HG02970 (cell line): Measurements from ENCODE around the gene VPS37C.
"Not testable (repeated sequence)": the region's sequence is repeated elsewhere in the genome, so short reads cannot be mapped to it uniquely, and the experiment has no call there.

Source experiments
- ATAC-seq: cut with Tn5 transposase; IDR thresholded peaks from one replicate; pipeline ENCODE4 v1.9.1; 2021; ENCODE audit warnings: mild to moderate bottlenecking, moderate library complexity, moderate number of reproducible peaks; ENCODE audit not compliant: unreplicated experiment, low FRiP score

VPS37C gene

DNA sequence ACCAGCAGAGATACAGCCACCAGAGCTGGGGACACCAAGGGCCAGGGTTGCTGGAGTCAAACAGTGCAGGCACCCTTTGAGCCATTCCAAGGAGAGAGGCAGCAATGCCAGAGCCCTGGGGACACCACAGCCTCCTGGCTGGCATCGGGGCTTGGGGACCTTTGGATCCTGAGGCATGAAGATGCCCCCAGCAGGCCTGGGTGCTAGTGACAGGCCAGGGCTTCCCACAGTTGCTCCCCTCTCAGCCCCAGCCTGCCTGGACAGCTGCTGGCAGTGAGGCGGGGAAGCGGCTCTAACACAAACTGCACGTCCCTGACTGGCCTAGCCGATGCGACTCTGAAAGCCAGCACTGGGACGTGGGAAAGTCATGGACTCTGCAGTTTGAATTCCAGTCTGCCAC, 56.3 kb downstream of the VPS37C start:
- ATAC-seq: no peak

DNA sequence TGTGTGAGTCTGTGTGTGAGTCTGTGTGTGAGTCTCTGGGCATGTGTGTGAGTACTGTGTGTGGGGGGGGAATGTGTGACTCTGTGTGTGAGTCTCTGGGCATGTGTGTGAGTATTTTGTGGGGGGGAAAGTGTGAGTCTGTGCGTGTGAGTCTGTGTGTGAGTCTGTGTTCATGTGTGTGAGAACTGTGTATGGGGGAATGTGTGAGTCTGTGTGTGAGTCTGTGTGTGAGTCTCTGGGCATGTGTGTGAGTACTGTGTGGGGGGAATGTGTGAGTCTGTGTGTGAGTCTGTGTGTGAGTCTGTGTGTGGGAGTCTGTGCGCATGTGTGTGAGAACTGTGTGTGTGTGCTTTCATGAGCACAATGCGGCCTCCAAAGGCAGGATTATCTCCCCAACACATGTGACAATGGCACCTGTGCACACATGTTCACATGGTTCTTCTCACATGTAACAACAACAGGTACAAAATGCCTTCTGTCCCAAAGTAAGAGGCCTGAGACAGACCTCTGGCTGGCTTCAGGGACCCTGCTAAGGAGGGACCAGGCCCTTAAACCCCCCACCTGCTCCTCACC, 57.3 kb downstream of the VPS37C start:
- ATAC-seq: no peak

DNA sequence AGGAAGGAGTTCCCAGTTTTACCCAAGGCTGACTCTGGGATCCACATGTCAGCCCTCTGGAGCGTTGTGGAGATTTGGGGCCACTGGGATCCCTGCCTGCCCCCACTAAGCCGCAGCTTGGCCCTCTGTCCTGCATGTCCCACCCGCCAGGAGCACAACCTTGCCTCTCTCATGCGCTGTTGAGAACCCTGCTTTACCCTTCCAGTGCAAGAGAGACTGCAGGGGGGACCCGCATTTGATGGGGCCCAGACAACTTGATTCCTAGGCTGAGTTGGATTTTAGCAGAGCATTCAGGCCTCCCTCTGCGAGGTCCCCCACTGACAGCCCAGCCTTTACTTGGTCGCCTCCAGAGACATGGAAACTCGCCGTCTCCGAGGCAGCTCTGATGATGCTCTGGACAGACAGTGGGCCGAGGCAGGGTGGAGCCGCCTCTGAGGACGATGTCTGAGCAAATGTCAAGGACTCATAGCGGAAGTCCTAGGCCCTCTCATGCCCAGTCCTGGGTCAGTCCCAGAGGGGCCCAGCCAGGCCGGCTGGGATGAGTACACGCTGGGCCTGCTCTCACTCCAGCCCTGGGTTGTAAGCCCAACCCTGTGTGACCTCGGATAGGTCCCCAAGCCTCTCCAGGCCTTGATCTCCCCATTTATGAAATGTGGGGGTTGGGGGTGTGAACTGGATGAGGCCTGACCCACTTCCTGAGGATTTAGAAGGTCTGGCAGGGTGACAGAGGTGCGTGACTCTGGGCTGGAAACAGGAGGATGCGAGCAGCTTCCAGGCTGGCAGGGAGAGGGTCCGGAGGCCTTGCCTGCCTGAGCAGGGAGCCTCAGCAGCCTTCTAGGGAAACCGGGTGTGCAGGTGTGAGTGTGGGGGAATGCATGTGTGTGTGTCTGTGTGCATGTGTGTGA, 58.3 kb downstream of the VPS37C start:
- ATAC-seq: no peak

DNA sequence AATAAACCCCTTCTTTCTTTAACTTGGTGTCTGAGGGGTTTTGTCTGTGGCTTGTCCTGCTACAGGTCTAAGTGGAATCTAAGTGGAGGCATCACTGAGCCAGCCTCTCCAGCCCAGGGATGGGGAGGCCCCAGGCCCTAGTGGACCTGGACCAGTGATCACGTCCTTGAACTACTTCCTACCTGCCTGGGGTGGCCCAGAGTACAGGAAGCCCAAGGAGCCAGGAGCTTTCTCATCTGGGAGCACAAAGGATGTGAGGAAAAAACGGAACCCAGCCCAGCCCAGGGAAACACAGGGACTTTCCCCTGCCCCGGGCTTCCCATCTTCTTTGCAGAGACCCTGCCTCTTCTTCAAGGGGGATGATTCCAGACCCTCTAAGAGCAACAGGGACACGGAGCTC, 62.4 kb downstream of the VPS37C start:
- ATAC-seq: no peak

- not testable (repeated sequence) for ATAC-seq
These were observed 63.0 kb downstream of the VPS37C start for GRCh38 chr11:61098261-61098660.

DNA sequence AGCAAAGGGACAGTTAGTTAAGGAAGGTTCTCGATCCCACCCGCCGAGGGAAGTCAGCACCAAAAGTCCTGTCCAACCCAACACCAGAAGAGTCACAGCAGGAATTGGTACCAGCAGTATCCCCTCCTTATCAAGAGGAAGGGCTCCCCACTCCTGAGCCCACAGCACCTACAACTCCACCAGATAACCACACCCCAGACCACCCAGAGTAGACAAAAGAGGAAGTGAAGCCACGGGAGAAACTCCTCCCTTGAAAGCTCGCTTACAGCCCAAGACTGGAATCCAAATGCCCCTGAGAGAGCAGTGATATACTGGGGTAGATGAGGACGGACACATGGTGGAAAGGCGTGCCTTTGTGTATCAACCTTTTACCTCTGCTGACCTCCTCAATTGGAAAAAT, 66.2 kb downstream of the VPS37C start:
- ATAC-seq: no peak

DNA sequence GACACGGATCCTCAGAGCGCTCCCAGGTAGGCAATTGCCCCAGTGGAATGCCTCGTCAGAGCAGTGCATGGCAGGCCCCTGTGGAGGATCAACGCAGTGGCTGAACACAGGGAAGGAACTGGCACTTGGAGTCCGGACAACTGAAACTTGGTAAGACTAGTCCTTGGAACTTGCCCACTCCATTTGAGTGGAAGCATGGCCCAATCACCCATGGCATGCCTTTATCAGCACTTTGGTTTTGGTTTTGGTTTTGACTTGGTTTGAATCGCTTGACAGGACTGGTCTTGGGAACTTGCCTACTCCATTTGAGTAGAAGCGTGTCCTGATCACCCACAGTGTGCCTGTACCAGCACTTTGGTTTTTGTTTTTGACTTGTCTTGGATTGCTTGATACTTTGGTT, 67.1 kb downstream of the VPS37C start:
- not testable (repeated sequence) for ATAC-seq

- ATAC-seq: no peak
These were observed 68.1 kb downstream of the VPS37C start for GRCh38 chr11:61092908-61093763.

GRCh38 chr11:61092280-61092766, 68.9 kb downstream of the VPS37C start:
- ATAC-seq: no peak

GRCh38 chr11:61091373-61092279, 69.6 kb downstream of the VPS37C start:
- no peak for ATAC-seq

DNA sequence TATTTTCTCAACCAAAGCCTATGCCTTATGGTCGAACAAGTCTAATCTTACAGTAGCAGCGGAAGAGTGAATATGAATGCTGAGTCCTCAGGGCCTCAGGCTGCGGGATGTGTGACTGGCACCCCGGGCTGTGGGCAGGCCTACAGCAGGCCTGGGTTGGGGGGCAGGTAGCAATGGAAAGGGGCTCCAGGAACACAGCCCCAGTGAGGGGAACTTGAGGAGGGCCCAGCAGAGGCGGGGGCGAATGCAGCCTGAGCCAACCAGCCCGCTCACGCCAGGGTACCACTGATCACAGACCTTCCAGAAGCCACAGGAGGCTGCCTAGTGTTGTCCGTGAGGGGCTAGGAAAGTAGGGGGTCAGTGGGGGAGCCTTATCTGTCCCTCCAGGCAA, 70.2 kb downstream of the VPS37C start:
- ATAC-seq: no peak

- ATAC-seq: no peak
These were observed 70.7 kb downstream of the VPS37C start for GRCh38 chr11:61090521-61090920.

GRCh38 chr11:61089806-61090491, 71.3 kb downstream of the VPS37C start:
- ATAC-seq: no peak

DNA sequence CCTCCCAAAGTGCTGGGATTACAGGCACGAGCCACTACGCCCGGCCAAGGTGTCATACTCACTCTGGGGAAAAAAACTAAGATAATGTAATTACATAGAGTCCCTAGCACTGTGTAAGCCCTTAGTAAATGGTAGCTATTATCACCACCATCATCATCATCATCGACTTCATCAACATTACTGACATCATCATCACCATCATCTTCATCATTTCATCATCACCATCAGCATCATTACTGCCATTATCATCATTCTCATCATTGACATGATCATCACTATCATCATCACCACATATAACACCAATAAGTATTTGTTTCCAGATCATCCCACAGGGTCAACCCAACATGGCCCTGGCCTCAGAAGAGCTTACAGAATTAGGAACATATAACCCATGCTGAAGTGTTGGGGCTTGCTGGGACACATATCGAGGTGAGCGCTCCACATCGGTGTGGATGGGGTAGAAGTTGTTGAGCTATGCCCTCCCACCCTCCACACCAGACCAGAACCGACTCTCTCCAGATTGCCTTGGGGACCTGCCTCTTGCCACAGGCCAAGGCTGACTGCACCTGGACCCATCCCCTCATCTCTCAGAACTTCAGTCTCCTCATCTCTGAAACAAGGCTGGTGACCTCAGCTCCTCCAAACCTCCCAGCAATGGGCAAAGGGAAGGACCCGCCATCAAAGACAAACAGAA, 73.7 kb downstream of the VPS37C start:
- no peak for ATAC-seq

DNA sequence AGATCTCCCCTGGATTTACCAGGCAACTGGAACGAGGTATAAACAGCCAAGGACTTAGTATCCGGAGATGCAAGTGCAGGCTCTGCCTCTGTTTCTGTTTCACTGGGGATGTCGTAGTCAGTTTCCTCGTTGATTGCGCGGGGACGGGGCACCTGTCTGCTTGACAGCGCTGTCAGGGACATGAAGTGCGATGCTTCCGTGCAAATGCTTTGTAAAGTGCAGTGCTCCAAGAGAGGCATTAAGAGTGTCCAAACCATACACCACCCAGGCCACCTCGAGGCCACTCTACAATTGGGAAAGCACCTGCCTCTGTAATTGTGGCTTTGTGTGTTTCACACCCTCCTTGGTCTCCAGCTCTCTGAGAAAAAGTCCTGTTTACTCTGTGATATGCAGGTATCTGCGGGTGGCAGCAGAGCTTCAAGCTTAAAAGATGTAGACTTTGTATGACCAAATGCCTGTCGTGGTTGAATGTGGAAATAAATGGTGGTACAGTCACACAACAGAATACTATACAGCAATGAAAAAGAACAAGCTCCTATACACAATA, 77.6 kb downstream of the VPS37C start:
- ATAC-seq: no peak

GRCh38 chr11:61082931-61083531, 78.2 kb downstream of the VPS37C start:
- no peak for ATAC-seq

DNA sequence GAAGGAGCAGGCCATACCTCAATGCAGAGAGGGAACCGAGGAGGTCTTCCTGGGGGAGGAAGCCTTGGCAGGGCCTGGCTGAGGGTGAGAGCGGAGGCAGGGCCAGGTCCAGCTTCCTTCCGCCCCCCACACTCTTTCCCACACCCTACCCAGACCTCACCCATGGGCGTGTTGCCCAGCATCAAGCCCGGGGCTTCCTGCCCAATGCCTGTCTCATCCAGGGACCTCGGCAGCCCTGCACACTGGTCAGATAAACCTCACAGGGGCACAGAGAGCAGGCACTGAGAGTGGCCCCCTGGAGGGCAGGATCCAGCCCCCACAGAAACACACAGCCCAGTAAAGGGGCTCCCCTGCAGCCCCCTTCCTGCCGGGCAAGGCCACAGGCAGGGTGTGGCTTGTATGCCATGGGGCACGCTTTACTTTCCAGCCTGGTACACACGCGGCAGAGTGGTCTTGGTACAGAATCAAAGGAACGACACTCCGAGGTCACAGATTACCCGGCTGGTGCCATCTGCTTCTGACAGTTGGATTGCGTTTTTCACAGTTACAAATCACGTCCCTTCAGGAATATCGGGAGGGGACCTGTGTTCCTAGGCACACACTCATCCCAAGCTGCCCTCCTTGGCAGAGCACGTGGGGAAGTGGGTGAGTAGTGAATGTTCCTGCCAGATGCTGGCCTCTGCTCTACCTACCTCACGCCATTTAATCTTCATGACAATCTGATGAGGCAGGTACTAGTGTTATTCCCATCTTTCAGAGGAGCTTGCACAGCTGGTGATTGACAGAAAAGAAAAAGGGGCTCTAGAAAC, 79.0 kb downstream of the VPS37C start:
- ATAC-seq: no peak
